ENCODE measurements around the gene AK3.
"Not testable (repeated sequence)": the region's sequence is repeated elsewhere in the genome, so short reads cannot be mapped to it uniquely, and the experiment has no call there.

GRCh38 chr9:4774958-4775357, 34.0 kb upstream of the AK3 start:
- not testable (repeated sequence) for TF ChIP-seq CTCF (conservative IDR thresholded peaks at IDR 0.05 in 1 of 2, IDR thresholded peaks at IDR 0.05 in 1 of 2; ENCODE audit: low read depth in 1 of 2, low read length in 2 of 2); EZH2 (IDR thresholded peaks at IDR 0.05; ENCODE audit: low read length, missing control alignments)
